ENCODE data around the gene TEX35. TPM values are rescaled to one million over a fixed set of nuclear protein-coding genes. Genes with fewer than 3 reads are reported as not detected.
"Not testable (repeated sequence)": the region's sequence is repeated elsewhere in the genome, so short reads cannot be mapped to it uniquely, and the experiment has no call there.

Gene TEX35
- total and polyA plus RNA-seq, 4 donors: not detected

DNA sequence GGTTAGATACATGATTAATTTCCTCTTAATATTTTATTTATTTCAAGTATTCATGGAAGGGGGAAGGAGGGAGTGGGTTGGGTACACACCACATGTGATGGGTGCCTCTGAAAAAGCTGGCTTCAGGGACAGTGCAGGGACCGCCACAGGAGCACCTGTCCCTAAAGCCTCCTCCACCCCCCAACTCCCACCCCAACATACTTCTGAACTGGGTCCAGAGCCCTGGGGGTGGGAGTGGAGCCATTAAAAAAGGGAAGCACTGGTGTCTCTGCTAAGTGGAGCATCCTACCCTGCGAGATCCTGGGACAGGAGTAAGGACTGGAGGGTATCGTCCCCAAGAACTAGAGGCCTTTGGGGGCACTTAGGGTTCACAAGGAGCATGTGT is 10.6 kb upstream of the TEX35 start:
- Histone ChIP-seq H3K27me3 (ENCODE audit: control insufficient read depth in 3 of 3, insufficient read depth in 3 of 3, low read length in 2 of 3) (no peaks in the 10 kb centered on the region), H3K4me3 (no peak overlapping the region), H3K27ac (ENCODE audit: low read depth in 1 of 2, low read length in 1 of 2) (no peak overlapping the region), H3K9ac (ENCODE audit: insufficient read depth in 1 of 2, low read length in 2 of 2) (no peak overlapping the region), H3K9me3 (ENCODE audit: control insufficient read depth in 4 of 4, insufficient read depth in 3 of 4, low read length in 3 of 4) (no peaks in the 10 kb centered on the region), H3K4me1 (ENCODE audit: control insufficient read depth in 5 of 5, insufficient read depth in 5 of 5, low read length in 5 of 5) (peaks cover 0 to 4% (median 0%) of the 10 kb centered on the region in 5 donors), H3K36me3 (ENCODE audit: control insufficient read depth in 4 of 4, insufficient read depth in 4 of 4, low read length in 4 of 4) (no peaks in the 10 kb centered on the region)
- DNase-seq: no peak
- 95 to 96% methylated on average over 3 of the region's 3 CpGs for WGBS, 2 donors
- TF ChIP-seq, protein P1, sequence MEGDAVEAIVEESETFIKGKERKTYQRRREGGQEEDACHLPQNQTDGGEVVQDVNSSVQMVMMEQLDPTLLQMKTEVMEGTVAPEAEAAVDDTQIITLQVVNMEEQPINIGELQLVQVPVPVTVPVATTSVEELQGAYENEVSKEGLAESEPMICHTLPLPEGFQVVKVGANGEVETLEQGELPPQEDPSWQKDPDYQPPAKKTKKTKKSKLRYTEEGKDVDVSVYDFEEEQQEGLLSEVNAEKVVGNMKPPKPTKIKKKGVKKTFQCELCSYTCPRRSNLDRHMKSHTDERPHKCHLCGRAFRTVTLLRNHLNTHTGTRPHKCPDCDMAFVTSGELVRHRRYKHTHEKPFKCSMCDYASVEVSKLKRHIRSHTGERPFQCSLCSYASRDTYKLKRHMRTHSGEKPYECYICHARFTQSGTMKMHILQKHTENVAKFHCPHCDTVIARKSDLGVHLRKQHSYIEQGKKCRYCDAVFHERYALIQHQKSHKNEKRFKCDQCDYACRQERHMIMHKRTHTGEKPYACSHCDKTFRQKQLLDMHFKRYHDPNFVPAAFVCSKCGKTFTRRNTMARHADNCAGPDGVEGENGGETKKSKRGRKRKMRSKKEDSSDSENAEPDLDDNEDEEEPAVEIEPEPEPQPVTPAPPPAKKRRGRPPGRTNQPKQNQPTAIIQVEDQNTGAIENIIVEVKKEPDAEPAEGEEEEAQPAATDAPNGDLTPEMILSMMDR (IDR thresholded peaks at IDR 0.05; ENCODE audit: control extremely low read depth, extremely low read depth): no peak
- ATAC-seq (ENCODE audit: insufficient read depth, low FRiP score): no peak

DNA sequence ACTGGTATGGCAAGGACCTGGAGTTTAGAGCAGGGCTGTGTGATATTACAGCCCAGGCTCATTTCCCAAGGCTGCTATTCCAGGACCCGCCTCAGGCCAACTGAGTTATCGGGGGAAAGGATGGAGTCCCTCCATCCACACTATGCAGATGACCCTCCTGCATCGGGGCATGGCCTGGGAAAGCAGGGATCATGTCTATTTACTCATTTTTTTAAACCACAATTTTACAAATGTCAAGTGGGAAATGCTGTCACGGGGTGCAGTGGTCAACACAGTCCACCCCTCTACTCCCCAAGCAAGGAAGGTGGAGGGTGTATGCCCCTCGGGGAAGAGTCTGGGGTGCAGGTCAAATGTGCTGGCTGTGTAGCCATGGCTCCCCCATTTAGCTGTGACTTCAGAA is 10.1 kb upstream of the TEX35 start:
- no peaks in the 10 kb centered on the region for H3K27me3 ChIP-seq (ENCODE audit: control insufficient read depth in 3 of 3, insufficient read depth in 3 of 3, low read length in 2 of 3)
- DNase-seq: no peak
- H3K9me3 ChIP-seq (ENCODE audit: control insufficient read depth in 4 of 4, insufficient read depth in 3 of 4, low read length in 3 of 4): no peaks in the 10 kb centered on the region
- 91 to 92% methylated on average over 5 of the region's 5 CpGs for WGBS, 2 donors
- no peaks in the 10 kb centered on the region for H3K36me3 ChIP-seq (ENCODE audit: control insufficient read depth in 4 of 4, insufficient read depth in 4 of 4, low read length in 4 of 4)
- no peak overlapping the region for H3K4me3 ChIP-seq
- H3K4me1 ChIP-seq (ENCODE audit: control insufficient read depth in 5 of 5, insufficient read depth in 5 of 5, low read length in 5 of 5): peaks cover 0 to 4% (median 0%) of the 10 kb centered on the region in 5 donors
- no peak overlapping the region for H3K9ac ChIP-seq (ENCODE audit: insufficient read depth in 1 of 2, low read length in 2 of 2)
- TF ChIP-seq, protein P1 (IDR thresholded peaks at IDR 0.05; ENCODE audit: control extremely low read depth, extremely low read depth): no peak
- H3K27ac ChIP-seq (ENCODE audit: low read depth in 1 of 2, low read length in 1 of 2): no peak overlapping the region
- no peak for ATAC-seq (ENCODE audit: insufficient read depth, low FRiP score)

DNA sequence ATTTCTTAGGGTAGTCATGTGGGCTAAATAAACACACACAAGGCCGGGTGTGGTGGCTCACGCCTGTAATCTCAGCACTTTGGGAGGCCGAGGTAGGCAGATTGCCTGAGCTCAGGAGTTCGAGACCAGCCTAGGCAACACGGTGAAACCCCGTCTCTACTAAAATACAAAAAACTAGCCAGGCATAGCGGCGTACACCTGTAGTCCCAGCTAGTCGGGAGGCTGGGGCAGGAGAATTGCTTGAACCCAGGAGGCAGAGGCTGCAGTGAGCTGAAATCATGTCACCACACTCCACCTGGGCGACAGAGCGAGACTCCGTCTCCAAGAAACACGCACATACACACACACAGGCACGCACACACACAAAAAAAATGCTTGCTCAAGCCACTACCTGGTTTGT is 9.6 kb upstream of the TEX35 start:
- H3K9ac ChIP-seq (ENCODE audit: insufficient read depth in 1 of 2, low read length in 2 of 2); H3K27me3 ChIP-seq (ENCODE audit: control insufficient read depth in 3 of 3, insufficient read depth in 3 of 3, low read length in 2 of 3); H3K9me3 ChIP-seq (ENCODE audit: control insufficient read depth in 4 of 4, insufficient read depth in 3 of 4, low read length in 3 of 4); H3K4me3 ChIP-seq; DNase-seq; H3K4me1 ChIP-seq (ENCODE audit: control insufficient read depth in 5 of 5, insufficient read depth in 5 of 5, low read length in 5 of 5); H3K27ac ChIP-seq (ENCODE audit: low read depth in 1 of 2, low read length in 1 of 2); H3K36me3 ChIP-seq (ENCODE audit: control insufficient read depth in 4 of 4, insufficient read depth in 4 of 4, low read length in 4 of 4); ATAC-seq (ENCODE audit: insufficient read depth, low FRiP score): not testable (repeated sequence)
- WGBS, 2 donors: 95 to 96% methylated on average over 14 of the region's 14 CpGs

DNA sequence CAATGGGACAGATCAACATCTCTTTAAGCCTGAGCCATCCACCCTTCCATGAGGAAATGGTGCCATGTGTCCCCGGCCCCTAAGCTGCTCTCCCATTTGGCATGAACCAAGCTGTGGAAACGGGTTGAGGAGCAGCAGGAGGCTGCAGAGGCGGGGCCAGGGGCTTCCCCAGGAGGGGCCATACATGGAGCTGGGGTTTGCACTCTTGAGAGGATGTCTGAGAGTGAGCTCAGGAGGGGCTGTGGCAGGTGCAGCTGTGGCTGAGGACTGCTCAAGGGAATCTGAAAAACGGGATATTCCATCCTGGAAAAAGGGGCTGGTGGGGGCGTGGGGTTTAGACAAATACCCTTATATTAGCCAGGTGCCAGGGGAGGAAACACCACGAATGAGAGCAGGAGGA is 9.1 kb upstream of the TEX35 start:
- Histone ChIP-seq H3K36me3 (ENCODE audit: control insufficient read depth in 4 of 4, insufficient read depth in 4 of 4, low read length in 4 of 4) (no peaks in the 10 kb centered on the region), H3K4me1 (ENCODE audit: control insufficient read depth in 5 of 5, insufficient read depth in 5 of 5, low read length in 5 of 5) (peaks cover 0 to 4% (median 0%) of the 10 kb centered on the region in 5 donors), H3K4me3 (no peak overlapping the region), H3K27ac (ENCODE audit: low read depth in 1 of 2, low read length in 1 of 2) (no peak overlapping the region), H3K27me3 (ENCODE audit: control insufficient read depth in 3 of 3, insufficient read depth in 3 of 3, low read length in 2 of 3) (no peaks in the 10 kb centered on the region), H3K9me3 (ENCODE audit: control insufficient read depth in 4 of 4, insufficient read depth in 3 of 4, low read length in 3 of 4) (no peaks in the 10 kb centered on the region), H3K9ac (ENCODE audit: insufficient read depth in 1 of 2, low read length in 2 of 2) (no peak overlapping the region)
- no peak for DNase-seq
- WGBS, 2 donors: 77 to 86% methylated on average over 6 of the region's 6 CpGs
- TF ChIP-seq, protein P1 (IDR thresholded peaks at IDR 0.05; ENCODE audit: control extremely low read depth, extremely low read depth): no peak
- ATAC-seq (ENCODE audit: insufficient read depth, low FRiP score): no peak

Data from lung (tissue), 12 donors.